GM12891 (cell line): Measurements from ENCODE around the gene LRRC74B.

ENCODE experiments used
- POLR2A ChIP-seq: IDR thresholded peaks from 2 replicates; pipeline ENCODE4 v1.6.1; 2011; ENCODE audit warnings: low read depth, low read length, control low read depth
- POLR2AphosphoS5 ChIP-seq: IDR thresholded peaks from 2 replicates; pipeline ENCODE4 v1.6.1; 2011; ENCODE audit warnings: low read depth, low read length, control low read depth
- TAF1 ChIP-seq: IDR thresholded peaks from 2 replicates; pipeline ENCODE4 v1.6.1; 2011; ENCODE audit warnings: low read depth, low read length, control low read depth

DNA sequence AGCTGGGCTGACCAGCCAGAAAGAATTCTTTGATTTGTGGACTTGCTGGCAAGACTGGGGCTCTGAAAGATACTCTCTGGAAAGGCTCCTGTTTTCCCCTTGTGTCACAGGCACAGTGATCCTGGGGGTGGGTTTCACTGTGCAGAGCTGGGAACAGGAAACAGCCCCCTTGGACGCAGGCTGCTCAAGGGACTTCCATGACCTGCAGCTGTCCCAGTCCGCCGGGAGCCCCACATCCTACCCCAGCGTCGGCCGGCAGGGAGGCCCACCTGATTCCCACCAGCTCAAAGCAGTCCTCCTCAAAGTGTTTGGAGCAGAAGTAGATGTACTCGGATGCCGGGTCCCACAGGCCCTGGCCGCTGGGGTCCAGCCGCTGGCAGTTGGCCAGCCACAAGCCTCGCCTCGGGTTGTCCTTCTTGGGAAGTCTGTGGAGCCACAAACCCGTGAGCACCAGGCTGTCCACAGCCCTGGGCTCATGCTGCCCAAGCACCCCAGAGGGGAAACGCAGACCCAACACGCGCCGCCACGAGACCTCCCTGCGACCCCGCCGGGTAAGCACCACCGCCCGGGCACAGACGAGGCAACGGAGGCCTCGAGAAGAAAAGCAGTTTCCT, 44.7 kb upstream of the LRRC74B start:
- no peak for TF ChIP-seq POLR2AphosphoS5
- TF ChIP-seq POLR2A: no peak
- TF ChIP-seq TAF1: 0 out of 2 replicates have a peak, but pooled peaks have one; percentile 8
